ENCODE results near the gene CHST15.

DNA sequence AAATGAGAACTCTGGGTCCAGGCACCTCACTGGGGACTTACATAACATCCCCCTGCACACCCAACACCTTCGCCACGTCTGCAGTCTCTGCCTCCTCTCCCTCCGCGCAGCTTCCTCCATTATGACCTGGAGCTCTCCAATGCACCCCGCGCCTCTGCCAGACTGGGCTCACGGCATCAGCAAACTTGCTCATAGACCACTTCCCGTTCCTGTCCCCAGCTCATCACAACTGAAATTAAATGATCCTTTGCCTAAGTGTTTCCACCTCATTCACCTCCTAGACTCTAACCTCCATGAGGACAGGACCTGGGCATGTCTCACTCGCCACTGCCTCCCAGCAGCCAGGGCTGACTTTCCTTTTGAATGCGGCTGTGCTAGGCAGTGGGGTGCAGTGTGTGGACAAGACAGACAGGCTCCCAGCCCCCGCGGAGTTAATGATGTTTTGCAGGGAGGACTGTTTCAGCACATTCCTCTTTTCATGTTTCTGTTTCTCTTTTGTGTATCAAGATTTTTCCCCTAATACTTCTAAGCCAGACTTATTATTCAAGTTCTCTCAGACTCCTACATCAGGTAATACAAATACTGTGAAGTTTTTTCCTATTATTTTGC lies 18.8 kb downstream of the CHST15 start:
- TF ChIP-seq CTCF (IDR thresholded peaks at IDR 0.05) (no peak), POLR2A (IDR thresholded peaks at IDR 0.05) (no peak)
